Measurements from ENCODE around the gene ENTPD1.

Gene ENTPD1

DNA sequence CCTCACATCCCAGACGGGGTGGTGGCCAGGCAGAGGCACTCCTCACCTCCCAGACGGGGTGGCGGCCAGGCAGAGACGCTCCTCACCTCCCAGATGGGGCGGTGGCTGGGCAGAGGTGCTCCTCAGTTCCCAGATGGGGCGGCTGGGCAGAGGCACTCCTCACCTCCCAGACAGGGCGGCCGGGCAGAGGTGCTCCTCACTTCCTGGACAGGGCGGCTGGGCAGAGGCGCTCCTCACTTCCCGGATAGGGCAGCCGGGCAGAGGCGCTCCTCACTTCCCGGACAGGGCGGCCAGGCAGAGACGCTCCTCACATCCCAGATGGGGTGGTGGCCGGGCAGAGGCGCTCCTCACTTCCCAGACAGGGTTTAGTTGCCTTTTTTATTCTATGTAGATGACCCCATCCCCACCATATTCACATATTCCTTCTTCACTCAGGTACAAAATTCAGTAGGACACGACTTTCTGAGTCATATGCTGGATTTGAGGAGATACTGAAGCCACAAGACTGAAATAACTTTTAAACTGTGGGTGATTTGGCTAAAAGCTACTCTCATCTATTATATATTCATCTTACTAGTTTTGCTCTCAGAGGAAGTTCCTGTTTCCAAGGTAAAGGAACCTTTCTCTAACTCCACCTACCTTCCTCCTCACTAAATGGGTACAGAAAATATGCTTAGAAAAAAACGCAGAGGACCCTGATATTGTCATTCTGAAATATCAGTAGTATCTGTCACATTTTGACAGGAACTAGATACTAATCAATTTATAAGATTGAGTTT lies 54.4 kb downstream of the ENTPD1 start:
- no peak overlapping the region for H3K4me3 ChIP-seq (ENCODE audit: control insufficient read depth, low read depth, low read length)
- TF ChIP-seq, protein P1, sequence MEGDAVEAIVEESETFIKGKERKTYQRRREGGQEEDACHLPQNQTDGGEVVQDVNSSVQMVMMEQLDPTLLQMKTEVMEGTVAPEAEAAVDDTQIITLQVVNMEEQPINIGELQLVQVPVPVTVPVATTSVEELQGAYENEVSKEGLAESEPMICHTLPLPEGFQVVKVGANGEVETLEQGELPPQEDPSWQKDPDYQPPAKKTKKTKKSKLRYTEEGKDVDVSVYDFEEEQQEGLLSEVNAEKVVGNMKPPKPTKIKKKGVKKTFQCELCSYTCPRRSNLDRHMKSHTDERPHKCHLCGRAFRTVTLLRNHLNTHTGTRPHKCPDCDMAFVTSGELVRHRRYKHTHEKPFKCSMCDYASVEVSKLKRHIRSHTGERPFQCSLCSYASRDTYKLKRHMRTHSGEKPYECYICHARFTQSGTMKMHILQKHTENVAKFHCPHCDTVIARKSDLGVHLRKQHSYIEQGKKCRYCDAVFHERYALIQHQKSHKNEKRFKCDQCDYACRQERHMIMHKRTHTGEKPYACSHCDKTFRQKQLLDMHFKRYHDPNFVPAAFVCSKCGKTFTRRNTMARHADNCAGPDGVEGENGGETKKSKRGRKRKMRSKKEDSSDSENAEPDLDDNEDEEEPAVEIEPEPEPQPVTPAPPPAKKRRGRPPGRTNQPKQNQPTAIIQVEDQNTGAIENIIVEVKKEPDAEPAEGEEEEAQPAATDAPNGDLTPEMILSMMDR (IDR thresholded peaks at IDR 0.05; ENCODE audit: control insufficient read depth, insufficient read depth, low read depth, low read length, missing control alignments), result no peak
- DNase-seq (ENCODE audit: low read depth), result no peak

DNA sequence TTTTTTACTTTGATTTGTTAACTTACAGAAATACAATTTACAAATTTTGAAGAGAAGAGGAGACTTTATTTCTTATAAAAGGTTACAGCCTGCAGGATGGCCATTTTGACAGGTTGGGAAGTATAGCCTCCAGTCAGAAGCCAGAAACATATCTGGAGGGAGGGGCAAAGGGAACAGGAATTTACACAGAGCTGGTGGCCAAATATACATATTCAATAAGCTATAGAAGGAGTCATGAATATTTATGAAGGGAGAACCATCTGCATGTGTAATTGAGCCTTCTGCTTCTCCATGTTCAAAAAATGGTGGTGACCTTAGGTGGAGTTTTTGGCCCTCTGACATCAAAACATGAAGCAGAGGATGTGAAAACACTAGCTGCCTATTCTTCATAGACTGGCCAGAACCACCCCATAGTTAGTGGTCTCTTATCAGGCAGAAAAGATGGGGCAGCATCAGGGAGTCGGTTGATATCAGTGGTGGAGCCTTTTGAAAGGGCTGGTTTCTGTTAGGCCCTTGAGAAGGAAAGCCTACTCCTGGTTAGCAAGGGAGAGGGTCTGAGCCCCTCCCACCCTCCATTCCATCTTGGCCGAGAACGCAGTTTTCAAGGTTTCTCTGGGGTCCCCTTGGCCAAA lies 57.2 kb downstream of the ENTPD1 start:
- TF ChIP-seq, protein P1 (IDR thresholded peaks at IDR 0.05; ENCODE audit: control insufficient read depth, insufficient read depth, low read depth, low read length, missing control alignments), result no peak
- no peak for DNase-seq (ENCODE audit: low read depth)
- H3K4me3 ChIP-seq (ENCODE audit: control insufficient read depth, low read depth, low read length), result no peak overlapping the region

DNA sequence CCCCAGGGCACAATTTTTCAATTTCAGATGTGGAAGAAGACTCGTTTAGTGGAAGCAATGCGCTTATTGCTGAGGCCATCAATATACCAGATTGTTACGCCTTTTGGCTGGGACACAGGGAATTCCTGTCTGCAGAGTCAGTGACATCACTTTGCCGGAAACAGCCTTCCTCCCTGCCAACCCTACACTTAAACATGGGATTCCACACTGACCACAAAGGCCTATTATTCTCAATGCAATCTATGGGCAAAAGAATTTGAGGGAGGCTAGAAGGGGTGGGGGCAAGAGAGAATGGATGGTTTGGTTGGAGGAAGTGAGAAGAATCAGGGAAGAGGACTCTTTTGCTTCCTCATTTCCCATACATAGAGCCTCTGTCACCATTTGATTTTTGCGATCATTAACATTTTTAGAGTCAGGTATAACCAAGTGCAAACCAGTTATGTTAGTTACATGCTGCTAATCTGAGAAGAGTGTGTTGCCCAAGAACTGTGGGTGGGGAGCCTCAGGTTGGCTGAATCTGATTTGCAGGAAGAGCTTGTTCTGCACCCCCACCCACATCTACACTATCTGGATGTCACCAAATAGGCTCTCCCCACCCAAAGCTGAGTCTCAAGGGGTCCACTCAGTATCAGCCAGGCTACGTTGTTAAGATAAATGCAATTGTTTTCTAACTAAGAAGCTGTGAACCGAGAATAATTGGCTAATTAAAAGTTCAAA lies 58.2 kb downstream of the ENTPD1 start:
- H3K4me3 ChIP-seq (ENCODE audit: control insufficient read depth, low read depth, low read length), result no peak overlapping the region
- TF ChIP-seq, protein P1 (IDR thresholded peaks at IDR 0.05; ENCODE audit: control insufficient read depth, insufficient read depth, low read depth, low read length, missing control alignments), result no peak
- peak; percentile 3 for DNase-seq (ENCODE audit: low read depth)

DNA sequence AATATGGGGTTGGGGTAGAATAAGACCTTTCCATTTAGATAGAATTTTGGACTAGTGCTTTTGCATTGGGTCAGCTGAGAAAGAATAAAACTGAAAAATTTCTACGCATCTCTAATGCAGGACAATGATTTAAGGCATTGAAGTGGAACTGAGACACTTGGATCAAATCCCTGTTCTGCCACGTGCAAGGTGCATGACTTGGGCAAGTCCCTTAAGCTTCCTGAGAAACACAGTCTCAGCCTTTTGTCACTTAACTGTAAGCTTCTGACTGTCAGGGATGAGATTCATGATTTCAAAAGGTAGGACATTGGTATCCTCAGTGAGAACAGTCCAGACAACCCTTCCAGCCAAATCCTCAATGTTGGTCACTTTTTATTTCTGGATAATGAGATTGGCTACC lies 59.2 kb downstream of the ENTPD1 start:
- no peak overlapping the region for H3K4me3 ChIP-seq (ENCODE audit: control insufficient read depth, low read depth, low read length)
- TF ChIP-seq, protein P1 (IDR thresholded peaks at IDR 0.05; ENCODE audit: control insufficient read depth, insufficient read depth, low read depth, low read length, missing control alignments), result no peak

DNA sequence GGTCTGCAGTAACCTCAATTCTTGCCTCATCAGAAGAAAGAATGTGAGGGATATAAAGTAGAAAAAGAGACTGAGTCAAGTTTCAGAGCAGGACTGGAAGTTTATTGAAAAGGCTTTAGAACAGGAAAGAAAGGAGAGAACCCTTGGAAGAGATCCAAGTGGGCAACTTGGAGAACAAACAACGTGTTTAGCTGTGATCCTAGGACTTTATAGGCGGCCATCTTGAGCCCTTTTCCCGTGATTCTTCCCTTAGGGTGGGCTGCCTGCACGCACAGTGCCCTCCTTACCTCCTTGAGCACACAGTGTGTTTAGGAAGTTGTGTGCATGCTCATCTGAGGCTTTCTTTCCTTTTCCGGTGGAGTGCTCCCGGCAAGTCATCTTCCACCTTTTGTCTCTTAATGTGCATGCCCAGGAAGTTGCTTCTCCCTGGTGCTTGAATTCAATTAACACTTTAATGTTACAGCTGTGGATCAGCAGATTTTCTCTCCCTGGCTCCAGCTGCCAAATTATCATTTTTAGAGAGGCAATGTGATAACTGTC lies 59.8 kb downstream of the ENTPD1 start:
- no peak overlapping the region for H3K4me3 ChIP-seq (ENCODE audit: control insufficient read depth, low read depth, low read length)
- TF ChIP-seq, protein P1 (IDR thresholded peaks at IDR 0.05; ENCODE audit: control insufficient read depth, insufficient read depth, low read depth, low read length, missing control alignments), result no peak
- no peak for DNase-seq (ENCODE audit: low read depth)

More for the DNA sequence above, 59.2 kb downstream of the ENTPD1 start:
- no peak for DNase-seq (ENCODE audit: low read depth)

DNA sequence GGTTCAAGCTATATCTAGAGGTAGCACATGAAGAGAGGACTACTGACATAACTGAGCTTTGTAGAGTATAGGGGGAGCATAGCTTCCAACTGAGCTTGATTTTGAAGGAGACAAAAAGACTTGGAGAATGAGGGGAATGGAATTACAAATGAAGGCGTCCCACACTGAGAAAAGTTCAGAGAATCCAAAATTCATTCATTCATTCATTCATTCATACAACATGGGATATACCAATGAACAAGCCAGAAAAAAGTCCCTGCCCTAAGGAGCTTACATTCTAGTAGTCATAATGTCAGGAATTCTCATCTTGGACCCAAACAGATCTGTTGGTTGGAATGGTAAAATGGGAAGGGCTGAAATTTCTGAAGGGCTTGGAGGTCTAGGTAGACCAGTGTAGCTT lies 62.0 kb downstream of the ENTPD1 start:
- TF ChIP-seq, protein P1 (IDR thresholded peaks at IDR 0.05; ENCODE audit: control insufficient read depth, insufficient read depth, low read depth, low read length, missing control alignments), result no peak
- DNase-seq (ENCODE audit: low read depth), result no peak
- no peak overlapping the region for H3K4me3 ChIP-seq (ENCODE audit: control insufficient read depth, low read depth, low read length)

Measured in AG09309 (cell line).